BJ (cell line): Measurements from ENCODE around the gene FMN1. TPM values are rescaled to one million over a fixed set of nuclear protein-coding genes. Genes with fewer than 3 reads are reported as not detected.
A peak's percentile ranks its signal among the peaks of the same experiment; 100 is the strongest.

Experiments used
- CTCF ChIA-PET: fragments of 350-600 bp; formaldehyde crosslinking; extraction: SDS; loops from one replicate; lab custom pipeline; 2021; ENCODE audit warnings: antibody characterized with exemption, inconsistent platforms; lab: Yijun Ruan, JAX
- POLR2A ChIA-PET: fragments of 300-600 bp; sonication (Branson Sonifier 250); formaldehyde crosslinking; extraction: SDS; loops from one replicate; lab custom pipeline; 2021; ENCODE audit warnings: antibody characterized with exemption; lab: Charles Lee
- DNase-seq: peaks from one replicate; pipeline ENCODE4 v3.0.0-alpha.2; 2011; ENCODE audit warnings: low read depth
- H3K27me3 ChIP-seq: 2 replicates; pipeline ENCODE4 v1.6.0; 2011; ENCODE audit warnings: low read length; ENCODE audit not compliant: control insufficient read depth, insufficient read depth
- H3K36me3 ChIP-seq: 2 replicates; pipeline ENCODE4 v1.5.1; 2011; ENCODE audit warnings: low read length; ENCODE audit not compliant: control insufficient read depth, insufficient read depth
- H3K4me3 ChIP-seq: 2 replicates; pipeline ENCODE4 v1.5.1; 2011; ENCODE audit warnings: low read depth, mild to moderate bottlenecking, control low read depth, low read length
- CTCF ChIP-seq: IDR thresholded peaks from 2 replicates; pipeline ENCODE4 v1.5.1; 2011; ENCODE audit warnings: low read depth, mild to moderate bottlenecking, control low read depth, inconsistent platforms, low read length, moderate library complexity; ENCODE audit not compliant: insufficient read depth
- polyA plus RNA-seq: library from polyadenylated mRNA; depleted of rRNA; stranded (reverse); fragments of >200 nt; gene quantifications from 2 replicates; pipeline ENCODE4 v1.2.3, GENCODE V29; 2011

Gene FMN1
- polyA plus RNA-seq, 1 experiment: 2.6 TPM

- TF ChIP-seq CTCF: no peak
- no peak for DNase-seq
- H3K27me3 ChIP-seq: no peaks in the 10 kb centered on the region
- H3K36me3 ChIP-seq: no peaks in the 10 kb centered on the region
- H3K4me3 ChIP-seq: no peak overlapping the region
- ChIA-PET CTCF (interaction anchor here (0.6 kb wide), 1 partner anchor 100 kb away, joined by 4 read pairs; no protein-coding TSS in a partner anchor), POLR2A (no interaction called here)
Measured at GRCh38 chr15:32787949-32788348, 406.6 kb downstream of the FMN1 start.

GRCh38 chr15:32786906-32787305 is 407.6 kb downstream of the FMN1 start:
- no peak for TF ChIP-seq CTCF
- ChIA-PET POLR2A (no interaction called here), CTCF (interaction anchor here (1.3 to 1.5 kb wide), 2 partner anchors 13 to 124 kb away, joined by 4 read pairs; no protein-coding TSS in a partner anchor)
- H3K4me3 ChIP-seq: no peak overlapping the region
- H3K27me3 ChIP-seq: no peaks in the 10 kb centered on the region
- DNase-seq: peak; percentile 10
- H3K36me3 ChIP-seq: no peaks in the 10 kb centered on the region

GRCh38 chr15:32784581-32784980 is 409.9 kb downstream of the FMN1 start:
- Histone ChIP-seq H3K36me3 (no peaks in the 10 kb centered on the region), H3K4me3 (no peak overlapping the region), H3K27me3 (no peaks in the 10 kb centered on the region)
- CTCF ChIA-PET: interaction anchor here (1.0 to 2.0 kb wide), 4 partner anchors 9 to 133 kb away, joined by 3 to 10 read pairs (median 4); no protein-coding TSS in a partner anchor
- DNase-seq: peak; percentile 32
- POLR2A ChIA-PET: no interaction called here
- no peak for TF ChIP-seq CTCF

- ChIA-PET POLR2A (no interaction called here), CTCF (interaction anchor here (0.7 kb wide), 1 partner anchor 119 kb away, joined by 3 read pairs; no protein-coding TSS in a partner anchor)
- H3K4me3 ChIP-seq: no peak overlapping the region
- no peaks in the 10 kb centered on the region for H3K36me3 ChIP-seq
- no peak for TF ChIP-seq CTCF
- no peak for DNase-seq
- no peaks in the 10 kb centered on the region for H3K27me3 ChIP-seq
Measured at GRCh38 chr15:32781781-32782180, 412.7 kb downstream of the FMN1 start.

GRCh38 chr15:32778391-32779176 is 415.9 kb downstream of the FMN1 start:
- TF ChIP-seq CTCF: no peak
- no peak for DNase-seq
- Histone ChIP-seq H3K36me3 (no peaks in the 10 kb centered on the region), H3K27me3 (no peaks in the 10 kb centered on the region), H3K4me3 (no peak overlapping the region)
- ChIA-PET POLR2A (no interaction called here), CTCF (no interaction called here)
